ENCODE results near the gene PCDHA6. TPM values are rescaled to one million over a fixed set of nuclear protein-coding genes. Genes with fewer than 3 reads are reported as not detected.
"Not testable (repeated sequence)": the region's sequence is repeated elsewhere in the genome, so short reads cannot be mapped to it uniquely, and the experiment has no call there.

PCDHA6 gene, protein sequence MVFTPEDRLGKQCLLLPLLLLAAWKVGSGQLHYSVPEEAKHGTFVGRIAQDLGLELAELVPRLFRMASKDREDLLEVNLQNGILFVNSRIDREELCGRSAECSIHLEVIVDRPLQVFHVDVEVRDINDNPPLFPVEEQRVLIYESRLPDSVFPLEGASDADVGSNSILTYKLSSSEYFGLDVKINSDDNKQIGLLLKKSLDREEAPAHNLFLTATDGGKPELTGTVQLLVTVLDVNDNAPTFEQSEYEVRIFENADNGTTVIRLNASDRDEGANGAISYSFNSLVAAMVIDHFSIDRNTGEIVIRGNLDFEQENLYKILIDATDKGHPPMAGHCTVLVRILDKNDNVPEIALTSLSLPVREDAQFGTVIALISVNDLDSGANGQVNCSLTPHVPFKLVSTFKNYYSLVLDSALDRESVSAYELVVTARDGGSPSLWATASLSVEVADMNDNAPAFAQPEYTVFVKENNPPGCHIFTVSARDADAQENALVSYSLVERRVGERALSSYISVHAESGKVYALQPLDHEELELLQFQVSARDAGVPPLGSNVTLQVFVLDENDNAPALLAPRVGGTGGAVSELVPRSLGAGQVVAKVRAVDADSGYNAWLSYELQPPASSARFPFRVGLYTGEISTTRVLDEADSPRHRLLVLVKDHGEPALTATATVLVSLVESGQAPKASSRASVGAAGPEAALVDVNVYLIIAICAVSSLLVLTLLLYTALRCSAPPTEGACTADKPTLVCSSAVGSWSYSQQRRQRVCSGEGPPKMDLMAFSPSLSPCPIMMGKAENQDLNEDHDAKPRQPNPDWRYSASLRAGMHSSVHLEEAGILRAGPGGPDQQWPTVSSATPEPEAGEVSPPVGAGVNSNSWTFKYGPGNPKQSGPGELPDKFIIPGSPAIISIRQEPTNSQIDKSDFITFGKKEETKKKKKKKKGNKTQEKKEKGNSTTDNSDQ
- under 1 TPM; 0.13 to 0.51 (median 0.47) TPM for polyA plus RNA-seq (ENCODE audit: insufficient read length in 4 of 4)

DNA sequence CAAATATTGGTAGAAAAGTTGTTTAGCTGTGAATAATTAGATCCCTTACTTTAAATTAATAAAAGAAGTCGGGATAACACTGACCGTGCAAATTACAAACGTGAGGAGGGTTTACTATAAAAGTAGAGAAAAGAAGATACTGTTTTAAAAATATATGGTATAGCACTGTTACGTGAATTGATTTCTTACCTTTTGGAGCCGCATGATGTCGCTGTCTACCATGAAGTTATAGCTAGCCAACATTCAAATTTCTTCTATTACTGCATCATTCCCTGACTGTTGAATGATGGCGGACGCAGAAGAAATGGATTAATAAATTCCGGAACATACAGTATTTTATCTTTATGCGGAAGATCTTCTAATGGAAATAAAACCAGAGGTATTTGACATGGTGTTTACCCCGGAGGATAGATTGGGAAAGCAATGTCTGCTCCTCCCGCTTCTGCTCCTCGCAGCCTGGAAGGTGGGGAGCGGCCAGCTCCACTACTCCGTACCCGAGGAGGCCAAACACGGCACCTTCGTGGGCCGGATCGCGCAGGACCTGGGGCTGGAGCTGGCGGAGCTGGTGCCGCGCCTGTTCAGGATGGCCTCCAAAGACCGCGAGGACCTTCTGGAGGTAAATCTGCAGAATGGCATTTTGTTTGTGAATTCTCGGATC lies at the start of gene PCDHA6:
Gene PCDHA6 (plus strand): TSS at position 257 of the 658 bp plus-strand sequence. CDS start 132 bp downstream, at position 389.
- DNase-seq (ENCODE audit: low read depth in 4 of 4, low spot score in 3 of 4): no peak

DNA sequence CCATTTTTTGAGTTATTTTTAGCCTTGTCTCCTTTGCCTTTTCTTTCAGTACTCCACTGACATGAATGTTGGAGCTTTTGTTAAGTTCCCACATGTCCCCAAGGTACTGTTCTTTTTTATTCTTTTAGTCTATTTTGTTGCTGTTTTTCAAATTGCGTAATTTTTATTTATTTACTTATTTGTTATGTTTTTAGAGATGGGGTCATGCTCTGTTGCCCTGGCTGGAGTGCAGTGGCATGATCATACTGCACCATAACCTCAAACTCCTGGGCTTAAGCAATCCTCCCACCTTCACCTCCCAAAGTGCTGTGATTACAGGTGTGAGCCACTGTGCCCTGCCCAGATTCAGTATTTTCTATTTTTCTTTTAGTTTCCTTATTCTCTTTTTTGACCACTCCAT lies 47.2 kb upstream of the PCDHA6 start:
- no peak for DNase-seq (ENCODE audit: low read depth in 4 of 4, low spot score in 3 of 4)

DNA sequence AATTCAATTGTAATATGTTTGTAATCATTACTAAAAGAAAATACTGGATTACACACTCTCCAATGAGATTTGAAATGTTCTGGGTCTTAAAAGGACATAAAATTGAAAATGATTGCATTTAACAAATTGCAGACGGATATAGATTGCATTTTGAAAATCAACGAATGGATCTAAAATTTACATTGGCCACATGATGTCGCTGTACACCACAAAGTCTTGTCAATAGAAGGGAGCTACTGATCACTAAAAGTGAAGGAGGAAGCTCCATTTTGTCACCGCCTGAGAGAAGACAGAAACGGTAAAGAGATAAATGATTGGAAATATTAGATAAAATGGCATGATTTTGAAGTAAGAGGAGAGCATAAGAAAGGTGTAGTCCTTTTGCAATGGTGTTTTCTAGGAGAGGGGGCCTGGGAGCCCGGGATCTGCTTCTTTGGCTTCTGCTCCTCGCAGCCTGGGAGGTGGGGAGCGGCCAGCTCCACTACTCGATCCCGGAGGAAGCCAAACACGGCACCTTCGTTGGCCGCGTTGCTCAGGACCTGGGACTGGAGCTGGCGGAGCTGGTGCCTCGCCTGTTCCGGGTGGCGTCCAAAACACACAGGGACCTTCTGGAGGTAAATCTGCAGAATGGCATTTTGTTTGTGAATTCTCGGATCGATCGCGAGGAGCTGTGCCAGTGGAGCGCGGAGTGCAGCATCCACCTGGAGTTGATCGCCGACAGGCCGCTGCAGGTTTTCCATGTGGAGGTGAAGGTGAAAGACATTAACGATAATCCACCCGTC lies 41.7 kb upstream of the PCDHA6 start, which contains the start of gene PCDHA1:
Gene PCDHA1 (plus strand): TSS at position 236 of the 782 bp plus-strand sequence.
- DNase-seq (ENCODE audit: low read depth in 4 of 4, low spot score in 3 of 4): no peak

DNA sequence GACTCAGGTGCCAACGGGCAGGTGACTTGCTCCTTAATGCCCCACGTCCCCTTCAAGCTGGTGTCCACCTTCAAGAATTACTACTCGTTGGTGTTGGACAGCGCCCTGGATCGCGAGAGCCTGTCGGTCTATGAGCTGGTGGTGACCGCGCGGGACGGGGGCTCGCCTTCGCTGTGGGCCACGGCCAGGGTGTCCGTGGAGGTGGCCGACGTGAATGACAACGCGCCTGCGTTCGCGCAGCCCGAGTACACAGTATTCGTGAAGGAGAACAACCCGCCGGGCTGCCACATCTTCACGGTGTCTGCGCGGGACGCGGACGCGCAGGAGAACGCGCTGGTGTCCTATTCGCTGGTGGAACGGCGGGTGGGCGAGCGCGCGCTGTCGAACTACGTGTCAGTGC lies 40.3 kb upstream of the PCDHA6 start:
- not testable (repeated sequence) for DNase-seq (ENCODE audit: low read depth in 4 of 4, low spot score in 3 of 4)

DNA sequence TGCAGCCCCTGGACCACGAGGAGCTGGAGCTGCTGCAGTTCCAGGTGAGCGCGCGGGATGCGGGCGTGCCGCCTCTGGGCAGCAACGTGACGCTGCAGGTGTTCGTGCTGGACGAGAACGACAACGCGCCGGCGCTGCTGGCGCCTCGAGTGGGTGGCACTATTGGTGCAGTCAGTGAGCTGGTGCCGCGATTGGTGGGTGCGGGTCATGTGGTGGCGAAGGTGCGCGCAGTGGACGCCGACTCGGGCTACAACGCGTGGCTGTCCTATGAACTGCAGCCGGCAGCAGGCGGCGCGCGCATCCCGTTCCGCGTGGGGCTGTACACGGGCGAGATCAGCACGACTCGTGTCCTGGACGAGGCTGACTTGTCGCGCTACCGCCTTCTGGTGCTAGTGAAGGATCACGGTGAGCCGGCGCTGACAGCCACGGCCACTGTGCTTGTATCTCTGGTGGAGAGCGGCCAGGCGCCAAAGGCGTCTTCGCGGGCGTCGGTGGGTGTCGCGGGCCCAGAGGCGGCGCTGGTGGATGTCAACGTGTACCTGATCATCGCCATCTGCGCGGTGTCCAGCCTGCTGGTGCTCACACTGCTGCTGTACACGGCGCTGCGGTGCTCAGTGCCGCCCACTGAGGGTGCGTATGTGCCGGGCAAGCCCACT lies 39.8 kb upstream of the PCDHA6 start:
- DNase-seq (ENCODE audit: low read depth in 4 of 4, low spot score in 3 of 4): not testable (repeated sequence)

DNA sequence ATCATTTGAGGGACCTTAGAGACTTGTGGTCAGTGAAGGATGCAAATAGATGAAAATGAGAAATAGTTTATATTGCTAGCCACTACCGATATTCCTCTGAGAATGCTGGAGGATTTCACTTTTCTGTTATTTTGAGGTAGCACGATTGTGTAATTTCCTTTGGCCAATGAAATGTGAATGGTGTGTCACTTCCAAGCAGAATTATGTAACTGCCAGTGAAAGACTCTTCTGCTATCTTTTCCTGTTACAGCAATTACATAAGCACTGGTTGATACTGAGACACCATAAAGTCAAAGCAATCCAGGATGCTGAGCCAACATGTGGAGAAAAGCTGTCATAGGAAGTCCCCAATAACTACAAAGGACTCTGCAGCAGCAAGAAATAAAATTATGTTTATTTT lies 36.7 kb upstream of the PCDHA6 start:
- no peak for DNase-seq (ENCODE audit: low read depth in 4 of 4, low spot score in 3 of 4)

DNA sequence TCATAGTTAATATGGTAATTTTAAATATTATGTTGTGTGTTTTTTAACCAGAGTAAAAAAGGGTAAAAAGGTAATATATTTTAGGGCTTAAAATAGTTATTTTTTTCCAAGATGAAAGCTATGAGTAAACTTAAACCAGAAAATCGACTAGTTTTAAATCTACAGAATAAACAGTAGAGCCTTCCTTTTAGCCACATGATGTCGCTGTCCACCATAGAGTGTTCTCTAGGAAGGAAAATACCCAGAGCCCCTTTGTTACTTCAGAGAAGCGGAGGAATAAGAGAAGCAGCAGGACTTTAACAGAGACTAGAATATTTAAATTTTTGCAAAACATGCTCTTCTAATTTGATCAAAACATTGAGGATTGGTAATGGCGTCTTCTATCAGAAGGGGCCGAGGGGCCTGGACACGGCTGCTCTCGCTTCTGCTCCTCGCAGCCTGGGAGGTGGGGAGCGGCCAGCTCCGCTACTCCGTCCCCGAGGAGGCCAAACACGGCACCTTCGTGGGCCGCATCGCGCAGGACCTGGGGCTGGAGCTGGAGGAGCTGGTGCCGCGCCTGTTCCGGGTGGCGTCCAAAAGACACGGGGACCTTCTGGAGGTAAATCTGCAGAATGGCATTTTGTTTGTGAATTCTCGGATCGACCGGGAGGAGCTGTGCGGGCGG lies 33.0 kb upstream of the PCDHA6 start, which contains the start of gene PCDHA2:
Gene PCDHA2 (plus strand): TSS at position 258 of the 664 bp plus-strand sequence.
- no peak for DNase-seq (ENCODE audit: low read depth in 4 of 4, low spot score in 3 of 4)

DNA sequence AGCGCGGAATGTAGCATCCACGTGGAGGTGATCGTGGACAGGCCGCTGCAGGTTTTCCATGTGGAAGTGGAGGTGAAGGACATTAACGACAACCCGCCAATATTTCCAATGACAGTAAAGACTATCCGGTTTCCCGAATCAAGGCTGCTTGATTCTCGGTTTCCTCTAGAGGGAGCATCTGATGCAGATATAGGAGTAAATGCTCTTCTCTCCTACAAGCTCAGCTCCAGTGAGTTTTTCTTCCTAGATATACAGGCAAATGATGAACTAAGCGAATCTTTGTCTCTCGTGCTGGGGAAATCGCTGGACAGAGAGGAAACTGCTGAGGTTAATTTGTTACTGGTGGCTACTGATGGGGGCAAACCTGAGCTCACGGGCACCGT lies 32.5 kb upstream of the PCDHA6 start:
- DNase-seq (ENCODE audit: low read depth in 4 of 4, low spot score in 3 of 4): no peak

DNA sequence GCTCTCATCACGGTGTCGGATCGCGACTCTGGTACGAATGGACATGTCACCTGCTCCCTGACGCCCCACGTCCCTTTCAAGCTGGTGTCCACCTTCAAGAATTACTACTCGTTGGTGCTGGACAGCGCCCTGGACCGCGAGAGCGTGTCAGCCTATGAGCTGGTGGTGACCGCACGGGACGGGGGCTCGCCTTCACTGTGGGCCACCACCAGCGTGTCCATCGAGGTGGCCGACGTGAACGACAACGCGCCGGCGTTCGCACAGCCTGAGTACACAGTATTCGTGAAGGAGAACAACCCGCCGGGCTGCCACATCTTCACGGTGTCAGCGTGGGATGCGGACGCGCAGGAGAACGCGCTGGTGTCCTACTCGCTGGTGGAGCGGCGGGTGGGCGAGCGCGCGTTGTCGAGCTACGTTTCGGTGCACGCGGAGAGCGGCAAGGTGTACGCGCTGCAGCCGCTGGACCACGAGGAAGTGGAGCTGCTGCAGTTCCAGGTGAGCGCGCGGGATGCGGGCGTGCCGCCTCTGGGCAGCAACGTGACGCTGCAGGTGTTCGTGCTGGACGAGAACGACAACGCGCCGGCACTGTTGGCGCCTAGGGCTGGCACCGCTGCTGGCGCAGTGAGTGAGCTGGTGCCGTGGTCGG lies 31.6 kb upstream of the PCDHA6 start:
- not testable (repeated sequence) for DNase-seq (ENCODE audit: low read depth in 4 of 4, low spot score in 3 of 4)

DNA sequence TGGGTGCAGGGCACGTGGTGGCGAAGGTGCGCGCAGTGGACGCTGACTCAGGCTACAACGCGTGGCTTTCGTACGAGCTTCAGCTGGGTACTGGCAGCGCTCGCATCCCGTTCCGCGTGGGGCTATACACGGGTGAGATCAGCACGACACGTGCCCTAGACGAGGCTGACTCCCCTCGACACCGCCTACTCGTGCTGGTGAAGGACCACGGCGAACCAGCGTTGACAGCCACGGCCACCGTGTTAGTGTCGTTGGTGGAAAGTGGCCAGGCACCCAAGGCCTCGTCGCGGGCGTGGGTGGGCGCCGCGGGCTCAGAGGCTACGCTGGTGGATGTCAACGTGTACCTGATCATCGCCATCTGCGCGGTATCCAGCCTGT lies 31.1 kb upstream of the PCDHA6 start:
- DNase-seq (ENCODE audit: low read depth in 4 of 4, low spot score in 3 of 4): no peak

DNA sequence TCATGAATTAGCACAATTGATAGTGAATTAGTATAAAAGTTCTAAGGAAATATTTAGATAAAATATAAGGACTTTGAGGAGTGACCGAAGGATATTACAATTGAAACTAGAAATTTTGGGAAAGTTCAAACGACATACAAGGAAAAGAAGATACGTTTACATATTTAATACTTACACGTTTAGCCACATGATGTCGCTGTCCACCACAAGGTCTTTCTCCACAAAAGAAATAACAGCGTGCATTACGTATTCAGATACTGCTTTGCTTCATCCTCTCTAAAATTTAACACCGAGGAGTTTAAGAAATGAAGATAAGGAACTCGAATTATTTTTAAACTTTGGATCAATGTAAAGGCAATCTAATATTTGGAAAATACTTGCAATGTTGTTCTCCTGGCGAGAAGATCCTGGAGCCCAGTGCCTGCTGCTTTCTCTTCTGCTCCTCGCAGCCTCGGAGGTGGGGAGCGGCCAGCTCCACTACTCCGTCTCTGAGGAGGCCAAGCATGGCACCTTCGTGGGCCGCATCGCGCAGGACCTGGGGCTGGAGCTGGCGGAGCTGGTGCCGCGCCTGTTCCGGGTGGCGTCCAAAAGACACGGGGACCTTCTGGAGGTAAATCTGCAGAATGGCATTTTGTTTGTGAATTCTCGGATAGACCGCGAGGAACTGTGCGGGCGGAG lies 26.8 kb upstream of the PCDHA6 start, which contains the start of gene PCDHA3:
Gene PCDHA3 (plus strand): TSS at position 242 of the 678 bp plus-strand sequence.
- no peak for DNase-seq (ENCODE audit: low read depth in 4 of 4, low spot score in 3 of 4)

DNA sequence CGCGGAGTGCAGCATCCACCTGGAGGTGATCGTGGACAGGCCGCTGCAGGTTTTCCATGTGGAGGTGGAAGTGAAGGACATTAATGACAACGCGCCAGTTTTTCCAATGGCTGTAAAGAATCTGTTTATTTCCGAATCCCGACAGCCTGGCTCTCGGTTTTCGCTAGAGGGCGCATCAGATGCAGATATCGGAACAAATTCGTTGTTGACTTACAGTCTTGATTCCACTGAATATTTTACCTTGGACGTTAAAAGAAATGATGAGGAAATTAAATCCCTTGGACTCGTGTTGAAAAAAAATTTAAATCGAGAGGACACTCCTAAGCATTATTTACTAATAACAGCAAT lies 26.3 kb upstream of the PCDHA6 start:
- no peak for DNase-seq (ENCODE audit: low read depth in 4 of 4, low spot score in 3 of 4)

DNA sequence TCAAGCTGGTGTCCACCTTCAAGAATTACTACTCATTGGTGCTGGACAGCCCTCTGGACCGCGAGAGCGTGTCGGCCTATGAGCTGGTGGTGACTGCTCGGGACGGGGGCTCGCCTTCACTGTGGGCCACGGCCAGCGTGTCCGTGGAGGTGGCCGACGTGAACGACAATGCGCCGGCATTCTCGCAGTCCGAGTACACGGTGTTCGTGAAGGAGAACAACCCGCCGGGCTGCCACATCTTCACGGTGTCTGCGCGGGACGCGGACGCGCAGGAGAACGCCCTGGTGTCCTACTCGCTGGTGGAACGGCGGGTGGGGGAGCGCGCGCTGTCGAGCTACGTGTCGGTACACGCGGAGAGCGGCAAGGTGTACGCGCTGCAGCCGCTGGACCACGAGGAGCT lies 25.4 kb upstream of the PCDHA6 start:
- not testable (repeated sequence) for DNase-seq (ENCODE audit: low read depth in 4 of 4, low spot score in 3 of 4)

DNA sequence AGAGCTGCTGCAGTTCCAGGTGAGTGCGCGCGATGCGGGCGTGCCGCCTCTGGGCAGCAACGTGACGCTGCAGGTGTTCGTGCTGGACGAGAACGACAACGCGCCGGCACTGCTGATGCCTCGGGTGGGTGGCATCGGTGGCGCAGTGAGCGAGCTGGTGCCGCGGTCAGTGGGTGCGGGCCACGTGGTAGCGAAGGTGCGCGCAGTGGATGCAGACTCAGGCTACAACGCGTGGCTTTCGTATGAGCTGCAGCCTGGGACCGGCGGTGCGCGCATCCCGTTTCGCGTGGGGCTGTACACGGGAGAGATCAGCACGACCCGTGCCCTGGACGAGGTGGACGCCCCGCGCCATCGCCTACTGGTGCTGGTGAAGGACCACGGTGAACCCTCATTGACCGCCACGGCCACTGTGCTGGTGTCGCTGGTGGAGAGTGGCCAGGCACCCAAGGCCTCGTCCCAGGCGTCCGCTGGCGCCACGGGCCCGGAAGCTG lies 24.9 kb upstream of the PCDHA6 start:
- DNase-seq (ENCODE audit: low read depth in 4 of 4, low spot score in 3 of 4): no peak

DNA sequence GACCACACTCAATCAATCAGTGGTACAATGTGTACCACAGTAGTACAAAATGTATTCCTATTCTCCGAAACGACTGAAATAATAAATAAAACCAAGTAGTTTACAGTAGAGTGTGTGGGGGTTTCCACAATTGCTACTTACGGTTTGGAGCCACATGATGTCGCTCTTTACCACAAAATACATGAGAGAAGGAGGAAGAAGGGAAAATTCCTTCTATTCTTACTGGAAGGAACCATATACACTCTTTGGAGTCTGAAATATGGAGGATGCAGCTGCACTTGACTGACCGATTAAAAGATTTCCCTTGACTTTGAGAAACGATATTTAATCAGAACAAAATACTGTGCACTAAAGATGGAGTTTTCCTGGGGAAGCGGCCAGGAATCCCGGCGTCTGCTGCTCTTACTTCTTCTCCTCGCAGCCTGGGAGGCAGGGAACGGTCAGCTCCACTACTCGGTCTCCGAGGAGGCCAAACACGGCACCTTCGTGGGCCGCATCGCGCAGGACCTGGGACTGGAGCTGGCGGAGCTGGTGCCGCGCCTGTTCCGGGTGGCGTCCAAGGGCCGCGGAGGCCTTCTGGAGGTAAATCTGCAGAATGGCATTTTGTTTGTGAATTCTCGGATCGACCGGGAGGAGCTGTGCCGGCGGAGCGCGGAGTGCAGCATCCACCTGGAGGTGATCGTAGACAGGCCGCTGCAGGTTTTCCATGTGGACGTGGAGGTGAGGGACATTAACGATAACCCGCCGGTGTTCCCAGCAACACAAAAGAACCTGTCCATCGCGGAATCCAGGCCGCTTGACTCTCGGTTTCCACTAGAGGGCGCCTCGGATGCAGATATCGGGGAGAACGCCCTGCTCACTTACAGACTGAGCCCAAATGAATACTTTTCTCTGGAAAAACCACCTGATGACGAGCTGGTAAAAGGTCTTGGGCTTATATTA lies 20.7 kb upstream of the PCDHA6 start, which contains the start of gene PCDHA4:
Gene PCDHA4 (plus strand): TSS at position 235 of the 942 bp plus-strand sequence.
- no peak for DNase-seq (ENCODE audit: low read depth in 4 of 4, low spot score in 3 of 4)

DNA sequence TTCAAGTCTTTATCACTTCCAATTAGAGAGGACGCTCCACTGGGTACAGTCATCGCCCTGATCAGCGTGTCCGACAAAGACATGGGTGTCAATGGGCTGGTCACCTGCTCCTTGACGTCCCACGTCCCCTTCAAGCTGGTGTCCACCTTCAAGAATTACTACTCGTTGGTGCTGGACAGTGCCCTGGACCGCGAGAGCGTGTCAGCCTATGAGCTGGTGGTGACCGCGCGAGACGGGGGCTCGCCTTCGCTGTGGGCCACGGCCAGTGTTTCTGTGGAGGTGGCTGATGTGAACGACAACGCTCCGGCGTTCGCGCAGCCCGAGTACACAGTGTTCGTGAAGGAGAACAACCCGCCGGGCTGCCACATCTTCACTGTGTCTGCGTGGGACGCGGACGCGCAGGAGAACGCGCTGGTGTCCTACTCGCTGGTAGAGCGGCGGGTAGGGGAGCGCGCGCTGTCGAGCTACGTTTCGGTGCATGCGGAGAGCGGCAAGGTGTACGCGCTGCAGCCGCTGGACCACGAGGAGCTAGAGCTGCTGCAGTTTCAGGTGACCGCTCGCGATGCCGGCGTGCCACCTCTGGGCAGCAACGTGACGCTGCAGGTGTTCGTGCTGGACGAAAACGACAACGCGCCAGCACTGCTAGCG lies 19.4 kb upstream of the PCDHA6 start:
- DNase-seq (ENCODE audit: low read depth in 4 of 4, low spot score in 3 of 4): not testable (repeated sequence)
